ENCODE measurements around the gene GUCY1A2. TPM values are rescaled to one million over a fixed set of nuclear protein-coding genes. Genes with fewer than 3 reads are reported as not detected.

Gene GUCY1A2
- total and polyA plus RNA-seq, 2 donors (not counting 3 experiments of a cell fraction or from before 2014, with no cell fraction given), result 0.02 to 0.03 TPM

- Histone ChIP-seq H4K20me1 (replicated peaks; ENCODE audit: control insufficient read depth, extremely low read depth, insufficient read depth, low read length) (no peaks in the 10 kb centered on the region), H2AFZ (ENCODE audit: low read depth, low read length) (no peak overlapping the region), H3K27me3 (ENCODE audit: control insufficient read depth in 2 of 2, insufficient read depth in 2 of 2, low read length in 2 of 2) (no peaks in the 10 kb centered on the region), H3K79me2 (ENCODE audit: control insufficient read depth, insufficient read depth, low read length) (no peaks in the 10 kb centered on the region), H3K9ac (replicated peaks; ENCODE audit: extremely low read depth, insufficient read depth, low read length) (no peak overlapping the region), H3K4me2 (ENCODE audit: insufficient read depth, low read length) (no peak overlapping the region), H3K4me3 (replicated peaks in 1 of 3; ENCODE audit: insufficient read depth in 1 of 3, low read depth in 1 of 3, low read length in 3 of 3) (no peak overlapping the region), H3K27ac (ENCODE audit: insufficient read depth, low read depth, low read length) (no peak overlapping the region), H3K9me1 (replicated peaks; ENCODE audit: control insufficient read depth, extremely low read depth, insufficient read depth, low read length) (no peaks in the 10 kb centered on the region), H3K4me1 (ENCODE audit: control insufficient read depth, extremely low read depth, insufficient read depth, low read length) (no peaks in the 10 kb centered on the region), H3K36me3 (ENCODE audit: control insufficient read depth in 2 of 2, extremely low read depth in 1 of 2, insufficient read depth in 2 of 2, low read length in 2 of 2) (no peaks in the 10 kb centered on the region), H3K9me3 (replicated peaks; ENCODE audit: control insufficient read depth, insufficient read depth, low read length) (peaks cover 2% of the 10 kb centered on the region)
- TF ChIP-seq EZH2 (IDR thresholded peaks at IDR 0.05; ENCODE audit: borderline replicate concordance, low read depth, low read length, severe bottlenecking) (no peak), POLR2AphosphoS5 (IDR thresholded peaks at IDR 0.05; ENCODE audit: insufficient read depth, low read depth, low read length) (no peak), FOS (IDR thresholded peaks at IDR 0.05; ENCODE audit: borderline replicate concordance, insufficient read depth, low read length) (no peak), MYC (IDR thresholded peaks at IDR 0.05; ENCODE audit: low read depth, low read length) (no peak), CTCF (IDR thresholded peaks at IDR 0.05; ENCODE audit: extremely low read depth in 1 of 2, insufficient read depth in 1 of 2, low read depth in 1 of 2, low read length in 2 of 2) (no peak), POLR2A (IDR thresholded peaks at IDR 0.05; ENCODE audit: low read depth, low read length) (no peak)
- no TSS peak for BruUV-seq (replicated peaks)
- FAIRE-seq, result no peak
- CTCF ChIA-PET, result no interaction called here
- intact Hi-C loops (cut with micrococcal nuclease) (no loop called here), dilution Hi-C loops (cut with MboI; ENCODE audit: extremely low pct_ligation_motif_present, low sequenced_read_pairs) (no loop called here)
- DNase-seq (ENCODE audit: low read depth, low spot score), result no peak
- POLR2A ChIA-PET, result no interaction called here
Observed at GRCh38 chr11:106763501-106763900, 254.8 kb downstream of the GUCY1A2 start.

- Histone ChIP-seq H4K20me1 (replicated peaks; ENCODE audit: control insufficient read depth, extremely low read depth, insufficient read depth, low read length) (no peaks in the 10 kb centered on the region), H3K4me2 (ENCODE audit: insufficient read depth, low read length) (no peak overlapping the region), H3K36me3 (ENCODE audit: control insufficient read depth in 2 of 2, extremely low read depth in 1 of 2, insufficient read depth in 2 of 2, low read length in 2 of 2) (no peaks in the 10 kb centered on the region), H3K27me3 (ENCODE audit: control insufficient read depth in 2 of 2, insufficient read depth in 2 of 2, low read length in 2 of 2) (no peaks in the 10 kb centered on the region), H3K9me3 (replicated peaks; ENCODE audit: control insufficient read depth, insufficient read depth, low read length) (peaks cover 2% of the 10 kb centered on the region), H3K9ac (replicated peaks; ENCODE audit: extremely low read depth, insufficient read depth, low read length) (no peak overlapping the region), H3K4me3 (replicated peaks in 1 of 3; ENCODE audit: insufficient read depth in 1 of 3, low read depth in 1 of 3, low read length in 3 of 3) (no peak overlapping the region), H3K9me1 (replicated peaks; ENCODE audit: control insufficient read depth, extremely low read depth, insufficient read depth, low read length) (no peaks in the 10 kb centered on the region), H3K4me1 (ENCODE audit: control insufficient read depth, extremely low read depth, insufficient read depth, low read length) (no peaks in the 10 kb centered on the region), H3K79me2 (ENCODE audit: control insufficient read depth, insufficient read depth, low read length) (no peaks in the 10 kb centered on the region), H2AFZ (ENCODE audit: low read depth, low read length) (no peak overlapping the region), H3K27ac (ENCODE audit: insufficient read depth, low read depth, low read length) (no peak overlapping the region)
- POLR2A ChIA-PET, result no interaction called here
- intact Hi-C loops (cut with micrococcal nuclease) (no loop called here), dilution Hi-C loops (cut with MboI; ENCODE audit: extremely low pct_ligation_motif_present, low sequenced_read_pairs) (no loop called here)
- BruUV-seq (replicated peaks), result no TSS peak
- CTCF ChIA-PET, result no interaction called here
- no peak for DNase-seq (ENCODE audit: low read depth, low spot score)
- TF ChIP-seq GATA2 (IDR thresholded peaks at IDR 0.05; ENCODE audit: insufficient read depth, insufficient read length, low read depth, low read length), result no peak
- TF ChIP-seq JUN (IDR thresholded peaks at IDR 0.05; ENCODE audit: borderline replicate concordance, insufficient read depth, insufficient read length, low read depth), result no peak
- TF ChIP-seq MYC (IDR thresholded peaks at IDR 0.05; ENCODE audit: low read depth, low read length), result no peak
- no peak for TF ChIP-seq POLR2AphosphoS5 (IDR thresholded peaks at IDR 0.05; ENCODE audit: insufficient read depth, low read depth, low read length)
- TF ChIP-seq CTCF (IDR thresholded peaks at IDR 0.05; ENCODE audit: extremely low read depth in 1 of 2, insufficient read depth in 1 of 2, low read depth in 1 of 2, low read length in 2 of 2), result no peak
- no peak for TF ChIP-seq FOS (IDR thresholded peaks at IDR 0.05; ENCODE audit: borderline replicate concordance, insufficient read depth, low read length)
- no peak for TF ChIP-seq MAX (IDR thresholded peaks at IDR 0.05; ENCODE audit: insufficient read depth, insufficient read length)
- no peak for TF ChIP-seq POLR2A (IDR thresholded peaks at IDR 0.05; ENCODE audit: low read depth, low read length)
- no peak for TF ChIP-seq EZH2 (IDR thresholded peaks at IDR 0.05; ENCODE audit: borderline replicate concordance, low read depth, low read length, severe bottlenecking)
- FAIRE-seq, result no peak
Observed at GRCh38 chr11:106761745-106762144, 256.5 kb downstream of the GUCY1A2 start.
